Stimulated activated naive CD8-positive, alpha-beta T cell treated with anti-CD3 and anti-CD28 coated beads, Interleukin-15, Interleukin-2, amounts not matched to agents 100 U/mL and 50 U/mL, for 24 hours (primary cell): Measurements from ENCODE around the gene CFAP45.

ENCODE experiments used
- ATAC-seq: fragments of 150-1000 bp; cut with Tn5 transposase; one replicate; pipeline ENCODE4 v1.10.0; 2021
- DNase-seq: peaks from one replicate; pipeline ENCODE4 v3.0.0; 2021

The CFAP45 gene

DNA sequence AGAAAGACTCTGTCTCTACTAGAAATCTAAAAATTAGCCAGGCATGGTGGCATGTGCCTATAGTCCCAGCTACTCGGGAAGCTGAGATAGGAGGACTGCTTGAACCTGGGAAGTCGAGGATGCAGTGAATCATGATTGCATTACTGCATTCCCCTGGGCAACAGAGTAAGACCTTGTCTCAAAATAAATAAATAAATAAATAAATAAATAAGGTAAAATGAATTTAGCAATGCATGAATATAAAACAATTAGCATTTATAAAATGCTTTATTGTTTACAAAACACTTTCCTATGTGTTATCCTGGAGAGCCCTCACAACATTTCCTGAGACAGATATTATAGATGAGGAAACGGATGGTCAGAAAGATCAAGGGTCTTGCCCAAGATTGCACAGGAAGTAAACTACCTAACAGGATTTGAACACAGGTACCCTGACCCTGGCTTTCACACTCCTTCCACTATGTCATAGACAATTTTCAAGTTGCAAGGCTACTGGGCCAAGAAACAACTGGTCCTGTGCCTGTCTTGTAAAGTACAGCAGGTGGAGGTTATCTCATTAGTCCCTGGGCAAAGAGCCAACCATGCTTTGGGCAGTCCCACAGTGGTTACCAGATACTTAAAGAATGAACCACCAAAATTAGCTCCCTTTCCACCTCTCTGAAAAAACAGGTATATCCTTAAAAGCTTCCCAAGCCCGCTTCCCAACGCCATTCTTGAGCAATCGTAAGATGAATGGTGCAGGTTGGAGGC, 22.1 kb downstream of the CFAP45 start:
- ATAC-seq (no peak), DNase-seq (no peak)

DNA sequence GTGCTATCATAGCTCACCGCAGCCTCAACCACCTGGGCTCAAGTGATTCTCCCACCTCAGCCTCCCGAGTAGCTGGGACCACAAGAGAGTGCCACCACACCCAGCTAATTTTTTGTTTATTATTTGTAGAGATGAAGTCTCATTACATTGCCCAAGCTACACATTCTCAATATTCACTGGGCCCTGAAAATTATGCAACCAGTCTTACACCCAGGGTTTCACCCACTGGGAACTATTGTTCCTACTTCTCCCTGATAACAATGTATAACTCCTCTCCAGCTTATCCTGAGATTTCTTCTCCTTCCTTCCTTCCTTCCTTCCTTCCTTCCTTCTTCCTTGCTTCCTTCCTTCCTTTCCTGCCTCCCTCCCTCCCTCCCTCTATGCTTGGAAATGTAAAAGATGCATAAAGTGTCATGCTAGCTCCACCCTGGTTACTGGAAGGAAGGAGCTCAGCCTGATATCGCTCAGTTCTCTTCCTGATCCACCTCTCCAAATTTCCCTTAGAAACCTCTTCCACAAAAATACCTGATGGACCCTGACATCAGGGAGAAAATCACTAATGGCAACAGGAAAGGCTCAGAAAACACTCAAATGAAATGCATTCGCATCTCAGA, 26.3 kb downstream of the CFAP45 start:
- DNase-seq (no peak), ATAC-seq (no peak)

DNA sequence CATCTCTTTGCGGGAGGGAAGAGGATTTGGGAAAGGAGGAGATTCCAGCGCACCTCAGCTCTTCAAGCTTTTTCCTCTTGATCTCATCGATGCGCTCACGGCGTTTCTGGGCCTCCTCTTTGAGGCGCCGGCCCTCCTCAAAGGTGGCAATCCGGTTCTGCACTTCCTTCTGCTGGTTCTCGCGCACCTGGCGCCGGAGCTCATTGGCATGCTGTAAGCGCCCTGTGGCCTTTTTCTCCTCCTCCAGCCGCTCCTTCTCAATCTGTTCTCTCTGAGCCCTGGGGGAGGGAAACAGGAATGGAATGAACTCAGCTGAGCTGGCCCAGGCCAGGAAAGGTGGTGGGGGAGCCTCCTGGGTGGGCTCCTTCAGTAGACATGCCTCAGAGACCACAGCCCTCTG, 27.1 kb downstream of the CFAP45 start:
- no peak for ATAC-seq
- no peak for DNase-seq

DNA sequence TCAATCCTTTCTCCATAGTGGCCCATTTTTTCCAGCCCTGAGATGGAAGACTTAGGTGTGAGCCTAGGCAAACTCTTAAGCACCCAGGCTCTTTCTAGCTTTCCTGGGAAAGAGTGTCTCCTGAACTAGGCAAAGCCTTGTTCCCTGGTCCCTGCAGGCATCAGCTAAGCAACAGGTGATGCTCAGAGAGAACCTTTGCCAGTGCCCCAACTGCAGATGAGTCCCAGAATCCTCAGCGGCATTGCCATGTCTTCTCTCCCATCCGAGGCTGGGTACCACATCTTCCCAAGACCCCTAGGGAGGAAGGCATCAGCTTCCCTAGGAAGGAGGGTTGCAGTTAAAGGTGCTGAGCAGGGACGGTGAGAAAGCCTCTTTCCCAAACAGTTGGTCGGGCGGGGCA, 29.3 kb downstream of the CFAP45 start:
- DNase-seq (no peak), ATAC-seq (no peak)

DNA sequence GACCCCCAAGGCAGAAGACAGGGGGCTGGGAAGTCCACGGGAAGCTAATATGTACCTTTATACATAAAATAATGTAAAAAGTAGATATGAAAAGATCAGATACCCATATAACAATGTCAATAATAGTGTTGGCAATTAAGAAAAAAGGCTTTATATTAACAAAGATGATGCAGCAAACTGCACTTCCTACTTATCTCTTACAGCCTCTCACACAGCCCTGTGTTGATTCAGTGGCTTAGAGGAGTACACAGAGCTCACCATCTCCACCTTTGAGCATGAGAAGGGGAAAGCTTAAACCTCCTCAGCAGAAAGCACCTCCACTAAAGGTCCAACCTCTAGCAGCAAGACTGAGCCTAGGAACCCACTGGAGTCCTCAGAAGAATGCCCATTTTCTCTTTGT, 30.4 kb downstream of the CFAP45 start:
- ATAC-seq: no peak
- no peak for DNase-seq

DNA sequence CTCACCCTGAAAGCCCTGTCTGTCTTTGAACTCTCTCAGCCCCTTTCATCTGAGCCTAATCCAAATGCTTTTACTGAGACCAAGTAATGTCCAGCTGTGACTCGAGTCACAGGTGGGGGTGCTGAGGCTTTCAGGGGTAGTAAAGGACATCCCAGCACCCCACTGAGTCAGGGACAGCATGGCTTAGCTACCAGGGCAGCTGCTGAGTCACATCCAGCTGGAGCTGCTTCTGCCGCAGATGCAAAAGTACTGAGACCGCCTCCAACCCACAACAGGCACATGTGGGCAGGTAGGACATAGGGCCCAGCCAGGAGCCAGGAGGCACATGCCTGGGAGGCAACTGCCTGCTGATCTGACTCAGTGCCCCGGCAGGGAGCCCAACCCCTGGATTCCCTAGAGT, 30.8 kb downstream of the CFAP45 start:
- peak; percentile 32 for DNase-seq
- peak; percentile 78 for ATAC-seq

DNA sequence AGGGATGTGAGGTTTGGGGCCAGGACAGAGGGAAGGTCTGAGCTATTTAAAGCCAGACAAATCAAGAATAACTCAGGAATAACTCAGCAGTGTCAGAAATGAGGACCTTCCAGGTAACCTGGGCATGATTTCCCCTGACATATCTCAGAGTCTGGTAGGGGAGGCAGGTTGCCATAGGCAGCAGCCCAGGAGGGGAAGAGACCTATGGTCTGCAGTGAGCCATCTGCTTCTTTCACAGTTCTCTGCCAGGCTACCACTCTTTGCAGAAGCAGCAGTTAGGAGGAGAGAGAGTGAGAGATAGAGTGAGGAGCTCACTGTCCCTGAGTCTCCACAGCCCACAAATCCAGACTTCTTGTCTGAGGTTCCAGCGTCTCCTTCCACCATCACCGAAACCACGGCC, 31.2 kb downstream of the CFAP45 start:
- ATAC-seq (no peak), DNase-seq (no peak)

DNA sequence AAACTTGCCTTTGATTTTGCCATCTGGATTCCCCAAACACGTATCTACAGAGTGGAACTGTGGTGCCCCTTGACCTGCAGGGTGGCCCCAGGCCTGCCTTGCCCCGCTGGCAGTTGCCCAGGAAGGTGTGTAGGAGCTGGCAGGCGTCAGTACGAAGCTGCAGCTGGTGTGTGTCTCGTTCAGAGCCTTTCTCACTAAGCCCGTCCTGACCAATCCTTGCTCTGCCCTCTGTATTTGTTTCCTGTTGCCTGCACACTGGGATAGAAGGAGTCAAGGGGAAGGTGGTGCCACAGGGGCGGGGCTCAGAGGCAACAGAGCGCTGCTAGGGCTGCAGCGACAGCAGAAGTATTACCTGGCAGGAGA, 32.3 kb downstream of the CFAP45 start:
- DNase-seq: no peak
- ATAC-seq: no peak

DNA sequence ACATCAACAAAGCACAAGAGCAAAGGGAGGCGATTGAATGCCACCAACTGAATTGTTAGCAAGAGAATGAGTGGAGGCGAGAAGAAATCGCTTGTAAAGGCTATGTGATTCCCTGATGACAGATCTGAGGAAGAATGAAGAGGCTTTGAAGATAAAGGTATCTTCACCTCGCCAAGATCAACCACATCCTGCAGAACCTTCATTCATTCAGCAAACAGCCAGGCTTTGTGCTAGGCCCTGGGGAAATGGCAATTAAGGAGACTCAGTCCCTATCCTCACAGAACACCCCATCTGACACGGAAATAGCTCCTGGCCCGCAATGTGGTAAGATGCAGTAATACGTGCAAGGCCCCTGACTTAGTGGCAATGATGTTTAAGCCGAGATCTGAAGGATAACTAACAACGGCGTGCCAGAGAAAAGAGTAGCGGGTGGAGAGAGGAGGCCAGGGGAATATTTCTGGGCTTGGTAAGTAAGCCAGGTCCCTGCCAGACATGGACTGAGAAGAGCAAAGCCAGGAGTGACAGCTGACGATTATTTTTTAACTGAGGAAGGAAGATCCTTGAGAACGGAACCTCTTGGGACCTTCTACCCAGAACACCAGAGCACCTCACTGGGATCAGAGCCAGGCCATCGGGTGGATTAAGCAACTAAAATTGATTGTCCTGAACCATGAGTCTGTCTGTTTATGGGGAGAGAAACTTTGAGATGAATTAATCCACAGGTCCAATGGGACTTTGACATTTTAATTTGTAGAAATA, 32.9 kb downstream of the CFAP45 start:
- DNase-seq (no peak), ATAC-seq (no peak)

DNA sequence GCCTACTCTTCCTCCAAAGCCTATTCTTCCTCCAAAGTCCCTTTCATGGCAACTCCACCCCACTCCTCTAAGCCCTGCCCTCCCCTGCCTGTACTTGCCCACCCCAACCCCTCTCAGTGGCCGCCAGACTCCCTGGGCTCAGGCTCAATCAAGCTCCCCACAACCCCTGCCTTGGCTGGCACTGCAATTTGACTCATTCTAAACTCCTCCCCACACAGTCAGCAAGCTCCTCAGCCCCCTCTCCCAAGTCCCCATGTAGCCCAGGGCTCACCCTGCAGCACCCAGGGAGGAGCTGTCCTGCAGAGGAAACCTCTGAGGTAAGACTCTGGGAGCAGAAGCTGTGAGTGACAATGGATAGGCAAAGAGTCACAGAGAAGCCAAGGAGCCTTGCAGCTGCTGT, 33.9 kb downstream of the CFAP45 start:
- DNase-seq (no peak), ATAC-seq (no peak)

DNA sequence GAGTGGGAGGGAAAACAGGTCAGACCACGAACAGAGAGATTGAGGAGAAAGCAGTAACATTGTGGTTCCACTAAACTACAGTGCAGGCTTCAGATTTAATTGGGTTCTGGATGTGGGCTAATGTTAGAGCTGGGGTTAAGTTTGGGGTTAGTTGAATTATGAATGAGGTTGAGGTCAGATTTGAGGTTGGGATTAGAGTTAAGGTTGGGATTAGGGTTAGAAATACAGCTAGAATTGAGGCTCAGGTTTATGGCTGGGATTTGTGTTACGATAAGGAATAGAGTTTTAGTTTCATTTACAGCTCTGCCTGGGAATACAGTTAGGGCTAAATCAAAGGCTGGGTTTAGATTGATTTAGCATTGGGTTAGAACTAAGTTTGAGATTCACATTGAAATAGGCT, 35.7 kb downstream of the CFAP45 start:
- ATAC-seq (no peak), DNase-seq (no peak)

DNA sequence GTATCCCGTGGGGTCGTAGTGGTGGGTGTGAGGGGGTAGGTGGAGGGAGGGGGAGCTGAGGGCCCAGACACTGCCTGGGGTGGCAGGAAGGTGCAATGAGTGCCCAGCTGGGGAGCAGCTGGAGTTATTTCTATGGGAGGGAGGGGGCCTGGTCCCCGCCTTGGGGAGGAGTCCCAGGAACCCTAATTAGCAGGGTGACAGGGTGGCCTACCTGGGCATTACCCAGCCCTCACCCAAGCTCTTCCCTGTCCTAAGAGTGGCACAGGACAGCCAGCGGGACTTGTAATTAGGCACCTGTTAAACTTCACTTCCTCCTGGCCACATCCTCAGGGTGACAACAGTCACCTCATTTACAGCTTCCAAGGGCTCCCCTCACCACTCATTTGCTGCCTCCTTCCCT, 37.4 kb downstream of the CFAP45 start, which contains the start of gene VSIG8:
TSS of gene VSIG8 (minus strand) at position 101 of the 400 bp plus-strand sequence. CDS start 136 bp downstream, outside the sequence.
- DNase-seq (no peak), ATAC-seq (no peak)

DNA sequence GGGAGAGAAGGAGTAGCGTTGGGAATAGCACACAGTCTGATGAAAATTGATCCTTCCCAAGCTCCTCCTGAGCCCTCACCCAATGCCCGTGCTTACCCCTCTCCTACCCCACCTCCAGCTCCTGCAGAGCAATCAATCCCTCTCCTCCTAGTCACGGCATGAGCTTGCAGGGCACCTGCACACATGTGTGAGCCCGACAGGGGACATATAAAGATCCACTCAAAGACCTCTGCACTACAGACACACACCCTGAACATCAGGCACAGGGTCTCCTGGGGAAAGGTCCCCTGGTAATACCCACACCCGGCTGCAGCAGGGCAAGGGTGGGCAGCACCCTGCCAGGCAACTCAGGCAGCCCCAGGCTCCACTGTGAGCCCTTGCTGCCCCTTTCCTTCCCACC, 37.9 kb downstream of the CFAP45 start:
- ATAC-seq (no peak), DNase-seq (no peak)

DNA sequence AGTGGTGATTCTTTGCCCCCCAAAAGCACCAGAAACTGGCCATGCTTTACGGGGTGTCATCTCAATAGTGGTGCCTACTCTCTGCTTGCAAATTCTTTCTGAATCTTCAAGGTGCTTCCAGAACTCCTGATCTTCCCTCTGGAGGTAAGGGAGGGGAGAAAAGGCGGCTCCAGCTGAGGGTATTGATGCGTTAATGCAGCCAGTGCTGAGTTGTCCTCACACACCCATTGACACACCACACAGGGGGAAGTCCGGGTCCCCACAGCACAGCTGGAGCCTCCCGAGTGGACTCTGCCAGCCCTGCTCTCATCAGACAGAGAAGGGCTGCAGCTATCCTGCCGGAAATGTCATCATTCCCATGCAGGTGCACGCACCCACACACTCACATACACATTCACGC, 38.7 kb downstream of the CFAP45 start:
- no peak for DNase-seq
- ATAC-seq: no peak

DNA sequence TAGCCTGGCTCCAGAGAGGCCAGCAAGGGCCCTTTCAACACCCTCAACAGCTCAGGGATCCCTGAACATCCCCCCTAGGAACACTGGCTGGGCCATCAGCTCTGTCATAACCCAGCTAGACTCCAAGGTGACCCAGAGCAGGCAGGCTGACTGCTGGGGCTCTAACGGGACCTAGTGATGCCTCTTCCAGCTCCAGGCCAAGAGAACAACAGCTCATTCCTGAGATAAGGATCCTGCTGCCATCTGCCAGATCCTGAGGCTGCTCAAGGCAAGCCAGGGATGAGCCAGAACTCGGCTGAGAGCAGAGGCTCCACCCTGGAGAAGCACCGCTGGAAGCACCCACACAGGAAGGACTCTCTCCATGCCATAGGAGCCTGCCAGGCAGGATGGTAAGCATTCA, 39.5 kb downstream of the CFAP45 start:
- ATAC-seq: no peak
- DNase-seq: no peak

DNA sequence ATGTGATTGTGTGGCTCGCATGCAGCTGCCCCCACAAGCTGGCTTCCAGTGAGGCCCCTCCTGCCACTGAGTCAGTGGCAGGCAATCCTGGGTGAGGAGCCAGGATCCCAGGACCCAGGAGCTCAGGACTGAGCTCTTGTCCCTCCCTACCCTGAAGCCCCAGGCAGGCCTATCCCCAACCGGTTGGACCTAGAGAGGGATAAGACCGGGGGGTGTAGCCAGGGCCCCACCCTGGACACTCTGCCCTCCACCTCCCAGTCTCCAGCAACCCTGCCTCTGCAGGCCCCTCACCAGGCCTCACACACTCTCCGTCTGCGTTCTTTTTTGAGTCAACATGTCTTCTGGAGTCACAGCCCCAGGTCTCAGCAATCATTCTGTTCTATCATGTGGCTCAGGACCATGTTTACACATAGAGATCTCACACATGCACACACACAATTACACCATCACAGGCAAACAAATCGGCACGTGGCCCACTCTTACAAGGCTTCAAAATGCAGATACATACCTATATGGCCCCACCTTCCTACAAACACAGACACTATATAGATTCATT, 40.1 kb downstream of the CFAP45 start:
- DNase-seq: no peak
- no peak for ATAC-seq

DNA sequence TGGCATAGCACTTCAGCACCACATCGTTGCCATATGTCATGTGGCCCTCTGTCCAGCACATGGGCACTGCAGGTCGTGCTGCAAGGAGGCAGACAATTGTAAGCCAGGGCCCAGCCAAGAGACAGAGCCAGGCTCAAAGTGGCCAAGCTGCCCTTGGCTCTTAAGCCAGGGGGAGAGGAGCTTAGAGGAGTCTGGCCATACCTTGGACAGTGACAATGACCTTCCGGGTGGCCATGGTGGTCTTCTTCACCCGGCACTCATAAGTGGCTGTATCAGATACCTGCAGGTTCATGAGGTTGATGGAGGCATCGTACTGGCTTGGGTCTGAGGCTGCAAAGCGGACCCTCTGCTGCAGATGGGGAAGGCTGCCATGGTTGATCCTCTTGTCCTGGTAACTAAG, 42.1 kb downstream of the CFAP45 start:
- ATAC-seq (no peak), DNase-seq (no peak)

DNA sequence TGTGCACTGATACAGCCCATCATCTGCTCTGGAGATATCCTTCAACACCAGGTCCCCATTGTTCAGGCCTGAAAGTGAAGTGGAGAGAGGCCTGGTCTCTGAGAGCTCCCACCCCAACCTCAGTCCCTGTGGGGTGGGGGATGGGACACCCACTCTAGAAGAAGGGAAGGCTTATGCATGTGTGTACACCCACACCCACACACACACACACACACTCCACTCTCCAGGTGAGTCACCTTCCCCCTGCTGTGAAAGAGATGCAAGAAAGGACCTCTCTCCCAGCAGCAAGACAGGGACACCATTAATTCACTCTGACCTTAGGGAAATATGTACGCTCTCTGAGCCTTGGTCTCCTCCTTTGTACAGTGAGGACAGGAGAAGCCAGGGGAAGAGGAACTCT, 43.4 kb downstream of the CFAP45 start:
- no peak for ATAC-seq

DNA sequence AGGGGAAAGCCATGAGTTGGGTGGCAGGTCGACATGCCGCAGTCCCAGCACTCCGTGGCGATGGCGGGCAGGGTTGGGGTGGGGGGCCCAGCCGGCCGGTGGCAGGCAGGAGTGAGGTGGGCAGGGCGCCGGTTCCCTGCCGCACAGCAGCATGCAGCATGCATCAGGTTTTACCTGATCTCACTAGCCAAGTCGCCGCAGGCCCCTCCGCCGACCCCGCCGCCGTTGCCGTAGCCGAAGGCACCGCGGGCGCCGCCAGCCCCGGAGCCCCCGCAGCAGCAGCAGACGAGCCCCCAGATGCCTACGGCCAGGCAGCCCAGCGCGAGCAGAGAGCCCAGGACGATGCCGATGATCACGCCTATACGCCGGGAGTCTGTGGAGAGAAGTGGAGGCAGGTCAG, 44.3 kb downstream of the CFAP45 start:
- no peak for DNase-seq
- ATAC-seq: no peak

More for the DNA sequence above, 43.4 kb downstream of the CFAP45 start:
- DNase-seq: no peak

DNA sequence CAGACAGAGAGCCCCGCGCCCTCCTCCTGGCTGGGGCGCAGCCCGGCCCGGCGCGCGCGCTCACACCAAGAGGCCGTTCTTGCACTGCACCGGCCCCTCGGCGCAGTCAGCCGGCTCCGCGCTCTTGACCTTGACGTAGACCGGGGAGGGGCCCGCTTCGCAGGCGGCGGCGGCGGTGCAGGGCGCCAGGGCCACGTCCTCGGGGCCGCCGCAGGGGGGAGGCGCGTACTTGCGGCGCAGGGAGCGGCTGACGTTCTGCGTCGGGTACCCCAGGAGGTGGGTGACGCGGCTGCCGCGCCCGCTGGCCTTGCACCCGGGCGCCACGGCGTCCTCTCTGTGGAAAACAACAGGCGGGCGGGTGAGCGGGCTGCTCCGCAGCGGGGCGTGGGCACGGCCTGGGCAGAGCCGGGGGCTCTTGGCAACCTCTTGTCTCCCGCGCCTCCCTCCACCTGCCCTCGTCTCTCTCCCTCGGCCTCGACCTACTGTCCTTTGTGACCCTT, 45.2 kb downstream of the CFAP45 start:
- ATAC-seq (peak; percentile 95), DNase-seq (peak; percentile 82)

DNA sequence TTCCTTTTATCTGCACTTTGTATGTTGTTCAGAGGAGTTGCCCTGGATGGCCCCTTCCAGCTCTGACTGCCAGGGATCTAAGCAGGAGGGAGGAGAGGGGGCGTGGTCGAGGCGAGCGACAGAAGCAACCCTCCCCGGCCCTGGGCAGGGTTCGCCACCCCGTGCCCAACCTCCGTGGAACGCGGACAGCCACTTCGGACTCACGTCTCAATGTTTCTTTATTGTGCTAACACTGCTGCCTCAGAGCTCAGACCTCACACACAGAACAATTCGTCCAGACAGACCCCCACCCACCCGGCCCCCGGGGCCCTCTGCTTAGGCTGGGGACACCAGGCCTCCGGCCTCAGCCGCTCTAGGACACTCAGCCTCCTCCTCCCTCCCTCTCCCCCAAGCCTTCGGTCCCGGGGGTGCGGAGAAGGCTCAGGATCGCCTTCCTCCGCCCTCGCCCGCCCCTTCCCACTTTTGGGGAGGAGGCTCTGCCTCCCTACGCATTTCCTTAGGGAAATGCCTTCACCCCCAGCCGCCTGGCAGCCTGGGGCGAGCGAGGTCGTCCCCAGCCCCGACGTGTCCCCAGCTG, 45.8 kb downstream of the CFAP45 start:
- DNase-seq: peak; percentile 50

DNA sequence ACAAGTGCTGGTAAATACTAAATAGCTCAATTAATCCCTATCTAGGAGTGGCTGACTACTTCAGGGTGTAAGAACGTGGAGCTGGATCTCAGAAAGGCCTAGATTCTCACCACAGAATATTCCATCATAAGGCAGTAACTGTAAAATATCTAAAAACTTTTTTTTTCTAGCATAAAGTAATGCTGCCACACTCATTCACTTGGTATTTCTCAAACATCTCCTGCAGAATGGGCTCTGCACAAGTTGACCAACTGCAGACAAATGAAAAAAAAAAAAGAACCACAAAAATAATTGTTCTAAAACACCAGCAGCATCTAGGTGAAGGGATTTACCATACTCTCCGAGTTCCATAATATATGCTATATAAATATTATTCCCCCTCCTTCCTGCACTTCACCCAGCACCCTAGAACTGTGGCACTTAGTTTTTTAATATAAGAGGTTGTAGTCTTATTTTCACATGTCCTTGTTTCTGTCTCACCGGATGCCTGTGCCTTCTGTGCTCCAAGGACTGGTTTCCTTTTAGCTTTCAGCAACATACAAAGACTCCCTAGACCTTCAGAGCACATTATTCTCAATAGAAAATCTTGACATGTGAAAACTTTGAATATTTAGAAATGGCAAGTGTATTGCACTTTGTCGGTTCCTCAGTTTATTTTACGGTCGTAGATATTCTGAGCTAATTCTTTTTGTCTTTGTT, 46.4 kb downstream of the CFAP45 start:
- ATAC-seq: no peak
- no peak for DNase-seq

More for the DNA sequence above, 45.8 kb downstream of the CFAP45 start:
- no peak for ATAC-seq
